Measurements from ENCODE around the gene CALY. TPM values are rescaled to one million over a fixed set of nuclear protein-coding genes. Genes with fewer than 3 reads are reported as not detected.

The CALY gene
- polyA plus RNA-seq, 1 of the 3 experiments (the other 2 are of a cell fraction): 3.3 TPM

DNA sequence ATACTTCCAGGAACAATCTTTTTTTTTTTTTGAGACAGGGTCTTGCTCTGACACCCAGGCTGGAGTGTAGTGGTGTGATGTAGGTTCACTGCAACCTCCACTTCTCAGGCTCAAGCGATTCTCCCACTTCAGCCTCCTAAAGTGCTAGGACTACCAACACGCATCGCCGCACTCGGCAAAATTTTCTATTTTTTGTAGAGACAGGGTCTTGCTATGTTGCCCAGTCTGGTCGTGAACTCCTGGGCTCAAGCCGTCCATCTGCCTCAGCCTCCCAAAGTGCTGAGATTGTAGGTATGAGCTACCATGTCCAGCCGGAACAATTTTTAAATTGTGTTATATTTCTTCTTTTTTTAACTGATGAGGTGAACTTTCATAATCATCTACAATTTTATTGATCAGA is 25.9 kb downstream of the CALY start:
- Histone ChIP-seq H3K79me2 (ENCODE audit: insufficient read depth) (peaks cover 31% of the 10 kb centered on the region), H4K20me1 (ENCODE audit: insufficient read depth) (peaks cover 31% of the 10 kb centered on the region), H3K36me3 (replicated peaks in 1 of 2; ENCODE audit: control insufficient read depth in 1 of 2, insufficient read depth in 2 of 2, low read length in 1 of 2) (peaks cover 7 to 26% of the 10 kb centered on the region in 2 experiments), H3K4me3 (ENCODE audit: low read depth in 2 of 2, low read length in 1 of 2) (no peak overlapping the region), H3K27me3 (ENCODE audit: insufficient read depth) (no peaks in the 10 kb centered on the region), H3K9me3 (no peaks in the 10 kb centered on the region), H3K9me2 (no peaks in the 10 kb centered on the region), H3K9ac (no peak overlapping the region), H3K4me1 (ENCODE audit: control insufficient read depth in 1 of 2, insufficient read depth in 2 of 2, low read depth in 1 of 2, low read length in 1 of 2) (peaks cover 8 to 19% of the 10 kb centered on the region in 2 experiments; a peak in 2 of 4 replicates), H2AFZ (ENCODE audit: low read depth) (no peak overlapping the region), H3K27ac (ENCODE audit: low read depth in 2 of 2, low read length in 1 of 2) (no peak overlapping the region), H3K4me2 (no peak overlapping the region), H3F3A (replicated peaks; ENCODE audit: insufficient read depth) (peaks cover 17% of the 10 kb centered on the region)
- ChIA-PET POLR2A (no interaction called here), CTCF (interaction anchor here (1.3 kb wide), 1 partner anchor 19 kb away, joined by 3 read pairs; no protein-coding TSS in a partner anchor)
- DNase-seq: no peak
- TF ChIP-seq GATA2 (CRISPR knock-in tag; IDR thresholded peaks at IDR 0.05) (no peak), NRF1 (IDR thresholded peaks at IDR 0.05; ENCODE audit: low read depth, low read length) (no peak), RAD21 (IDR thresholded peaks at IDR 0.05; ENCODE audit: low read length) (no peak), MEF2A (IDR thresholded peaks at IDR 0.05; ENCODE audit: borderline replicate concordance, low read depth) (no peak), EZH2phosphoT487 (IDR thresholded peaks at IDR 0.05; ENCODE audit: borderline replicate concordance, low read depth) (no peak), SMC3 (IDR thresholded peaks at IDR 0.05; ENCODE audit: low read depth, low read length) (no peak), TCF12 (IDR thresholded peaks at IDR 0.05) (no peak), GABPA (IDR thresholded peaks at IDR 0.05; ENCODE audit: low read depth) (no peak)
- TF ChIP-seq, protein P1, sequence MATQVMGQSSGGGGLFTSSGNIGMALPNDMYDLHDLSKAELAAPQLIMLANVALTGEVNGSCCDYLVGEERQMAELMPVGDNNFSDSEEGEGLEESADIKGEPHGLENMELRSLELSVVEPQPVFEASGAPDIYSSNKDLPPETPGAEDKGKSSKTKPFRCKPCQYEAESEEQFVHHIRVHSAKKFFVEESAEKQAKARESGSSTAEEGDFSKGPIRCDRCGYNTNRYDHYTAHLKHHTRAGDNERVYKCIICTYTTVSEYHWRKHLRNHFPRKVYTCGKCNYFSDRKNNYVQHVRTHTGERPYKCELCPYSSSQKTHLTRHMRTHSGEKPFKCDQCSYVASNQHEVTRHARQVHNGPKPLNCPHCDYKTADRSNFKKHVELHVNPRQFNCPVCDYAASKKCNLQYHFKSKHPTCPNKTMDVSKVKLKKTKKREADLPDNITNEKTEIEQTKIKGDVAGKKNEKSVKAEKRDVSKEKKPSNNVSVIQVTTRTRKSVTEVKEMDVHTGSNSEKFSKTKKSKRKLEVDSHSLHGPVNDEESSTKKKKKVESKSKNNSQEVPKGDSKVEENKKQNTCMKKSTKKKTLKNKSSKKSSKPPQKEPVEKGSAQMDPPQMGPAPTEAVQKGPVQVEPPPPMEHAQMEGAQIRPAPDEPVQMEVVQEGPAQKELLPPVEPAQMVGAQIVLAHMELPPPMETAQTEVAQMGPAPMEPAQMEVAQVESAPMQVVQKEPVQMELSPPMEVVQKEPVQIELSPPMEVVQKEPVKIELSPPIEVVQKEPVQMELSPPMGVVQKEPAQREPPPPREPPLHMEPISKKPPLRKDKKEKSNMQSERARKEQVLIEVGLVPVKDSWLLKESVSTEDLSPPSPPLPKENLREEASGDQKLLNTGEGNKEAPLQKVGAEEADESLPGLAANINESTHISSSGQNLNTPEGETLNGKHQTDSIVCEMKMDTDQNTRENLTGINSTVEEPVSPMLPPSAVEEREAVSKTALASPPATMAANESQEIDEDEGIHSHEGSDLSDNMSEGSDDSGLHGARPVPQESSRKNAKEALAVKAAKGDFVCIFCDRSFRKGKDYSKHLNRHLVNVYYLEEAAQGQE (IDR thresholded peaks at IDR 0.05; ENCODE audit: low read depth, low read length): no peak
- TF ChIP-seq, protein P2, sequence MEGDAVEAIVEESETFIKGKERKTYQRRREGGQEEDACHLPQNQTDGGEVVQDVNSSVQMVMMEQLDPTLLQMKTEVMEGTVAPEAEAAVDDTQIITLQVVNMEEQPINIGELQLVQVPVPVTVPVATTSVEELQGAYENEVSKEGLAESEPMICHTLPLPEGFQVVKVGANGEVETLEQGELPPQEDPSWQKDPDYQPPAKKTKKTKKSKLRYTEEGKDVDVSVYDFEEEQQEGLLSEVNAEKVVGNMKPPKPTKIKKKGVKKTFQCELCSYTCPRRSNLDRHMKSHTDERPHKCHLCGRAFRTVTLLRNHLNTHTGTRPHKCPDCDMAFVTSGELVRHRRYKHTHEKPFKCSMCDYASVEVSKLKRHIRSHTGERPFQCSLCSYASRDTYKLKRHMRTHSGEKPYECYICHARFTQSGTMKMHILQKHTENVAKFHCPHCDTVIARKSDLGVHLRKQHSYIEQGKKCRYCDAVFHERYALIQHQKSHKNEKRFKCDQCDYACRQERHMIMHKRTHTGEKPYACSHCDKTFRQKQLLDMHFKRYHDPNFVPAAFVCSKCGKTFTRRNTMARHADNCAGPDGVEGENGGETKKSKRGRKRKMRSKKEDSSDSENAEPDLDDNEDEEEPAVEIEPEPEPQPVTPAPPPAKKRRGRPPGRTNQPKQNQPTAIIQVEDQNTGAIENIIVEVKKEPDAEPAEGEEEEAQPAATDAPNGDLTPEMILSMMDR (IDR thresholded peaks at IDR 0.05): no peak
- TF ChIP-seq, protein P3, sequence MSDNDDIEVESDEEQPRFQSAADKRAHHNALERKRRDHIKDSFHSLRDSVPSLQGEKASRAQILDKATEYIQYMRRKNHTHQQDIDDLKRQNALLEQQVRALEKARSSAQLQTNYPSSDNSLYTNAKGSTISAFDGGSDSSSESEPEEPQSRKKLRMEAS (IDR thresholded peaks at IDR 0.05; ENCODE audit: low read depth): no peak
- WGBS (ENCODE audit: low lambda C conversion rate): 96% methylated on average over 8 of the region's 8 CpGs

- H3K9me2 ChIP-seq: no peaks in the 10 kb centered on the region
- H4K20me1 ChIP-seq (ENCODE audit: insufficient read depth): peaks cover 35% of the 10 kb centered on the region
- H3K4me1 ChIP-seq (ENCODE audit: control insufficient read depth in 1 of 2, insufficient read depth in 2 of 2, low read depth in 1 of 2, low read length in 1 of 2): peaks cover 8 to 19% of the 10 kb centered on the region in 2 experiments; a peak in 2 of 4 replicates
- 100% methylated on average over 9 of the region's 16 CpGs for WGBS (ENCODE audit: low lambda C conversion rate)
- peaks cover 35% of the 10 kb centered on the region for H3K79me2 ChIP-seq (ENCODE audit: insufficient read depth)
- no peak overlapping the region for H3K4me2 ChIP-seq
- H3K9me3 ChIP-seq: no peaks in the 10 kb centered on the region
- H3F3A ChIP-seq (replicated peaks; ENCODE audit: insufficient read depth): peaks cover 17% of the 10 kb centered on the region
- ChIA-PET CTCF (interaction anchor here (1.3 to 4.3 kb wide), 2 partner anchors 19 kb away, joined by 3 to 24 read pairs; no protein-coding TSS in a partner anchor), POLR2A (no interaction called here)
- H3K27me3 ChIP-seq (ENCODE audit: insufficient read depth): no peaks in the 10 kb centered on the region
- no peak overlapping the region for H3K4me3 ChIP-seq (ENCODE audit: low read depth in 2 of 2, low read length in 1 of 2)
- peaks cover 7 to 26% of the 10 kb centered on the region in 2 experiments for H3K36me3 ChIP-seq (replicated peaks in 1 of 2; ENCODE audit: control insufficient read depth in 1 of 2, insufficient read depth in 2 of 2, low read length in 1 of 2)
- no peak for DNase-seq
- no peak overlapping the region for H3K27ac ChIP-seq (ENCODE audit: low read depth in 2 of 2, low read length in 1 of 2)
- no peak overlapping the region for H3K9ac ChIP-seq
- H2AFZ ChIP-seq (ENCODE audit: low read depth): no peak overlapping the region
- TF ChIP-seq, protein P2 (IDR thresholded peaks at IDR 0.05): no peak
- TF ChIP-seq RFX5 (IDR thresholded peaks at IDR 0.05; ENCODE audit: low read length) (no peak), TCF12 (IDR thresholded peaks at IDR 0.05) (no peak), GATA2 (CRISPR knock-in tag; IDR thresholded peaks at IDR 0.05) (no peak), RCOR1 (IDR thresholded peaks at IDR 0.05; ENCODE audit: low read length) (no peak), POLR2AphosphoS5 (IDR thresholded peaks at IDR 0.05; ENCODE audit: low read depth, low read length) (no peak), ELF1 (IDR thresholded peaks at IDR 0.05) (no peak), MEF2A (IDR thresholded peaks at IDR 0.05; ENCODE audit: borderline replicate concordance, low read depth) (no peak)
- TF ChIP-seq, protein P1 (IDR thresholded peaks at IDR 0.05; ENCODE audit: low read depth, low read length): no peak
- TF ChIP-seq, protein P3 (IDR thresholded peaks at IDR 0.05; ENCODE audit: low read depth): no peak
Observed at GRCh38 chr10:133310399-133310755, 26.3 kb downstream of the CALY start.

All from SK-N-SH (cell line).